Heart right ventricle (tissue), 16 donors: ENCODE results near the gene MAP3K4. TPM values are rescaled to one million over a fixed set of nuclear protein-coding genes. Genes with fewer than 3 reads are reported as not detected.

Source experiments
- ATAC-seq, 8 donors: fragments of 200-7000 bp; cut with Tn5 transposase; one replicate each; pipeline ENCODE4 v1.9.1; 2020; ENCODE audit warnings: mild to moderate bottlenecking in 8 of 8, moderate library complexity in 8 of 8, moderate number of reproducible peaks in 1 of 8
- DNase-seq, 2 donors: peaks; one replicate each; pipeline ENCODE4 v3.0.0-alpha.2; 2020
- H3K27ac ChIP-seq, 10 donors: fragments of 200-600 bp; sonication (generic) in 2 of 10; one replicate each; pipeline versions ENCODE4 v1.5.0 to v1.8.0; 2020 to 2022; ENCODE audit warnings: mild to moderate bottlenecking in 3 of 10
- H3K27me3 ChIP-seq, 7 donors: fragments of 200-600 bp; one replicate each; pipeline ENCODE4 v1.8.0; 2021 to 2022; ENCODE audit warnings: mild to moderate bottlenecking in 2 of 7
- H3K36me3 ChIP-seq, 9 donors: fragments of 200-600 bp; sonication (generic) in 1 of 9; one replicate each; pipeline versions ENCODE4 v1.5.0 to v1.8.0; 2020 to 2022; ENCODE audit warnings: mild to moderate bottlenecking in 2 of 9
- H3K4me1 ChIP-seq, 9 donors: fragments of 200-600 bp; sonication (generic) in 1 of 9; one replicate each; pipeline versions ENCODE4 v1.5.0 to v1.8.0; 2020 to 2022; ENCODE audit warnings: mild to moderate bottlenecking in 4 of 9
- H3K4me3 ChIP-seq, 10 donors: fragments of 200-600 bp; sonication (generic) in 2 of 10; one replicate each; pipeline versions ENCODE4 v1.5.0 to v1.8.0; 2020 to 2022; ENCODE audit warnings: mild to moderate bottlenecking in 7 of 10, moderate library complexity in 2 of 10
- H3K9me3 ChIP-seq, 11 donors: fragments of 200-600 bp in 10 of 11; sonication (generic) in 2 of 11; one replicate each; pipeline versions ENCODE4 v1.5.0 to v1.8.0; 2013 to 2022; ENCODE audit warnings: mild to moderate bottlenecking in 2 of 11, control low read depth in 1 of 11, moderate library complexity in 1 of 11
- CTCF ChIP-seq, 9 donors: fragments of 200-600 bp; sonication (generic) in 2 of 9; IDR thresholded peaks; one replicate each; pipeline versions ENCODE4 v1.5.0 to v1.8.0; 2021 to 2022; ENCODE audit warnings: antibody characterized with exemption in 9 of 9, mild to moderate bottlenecking in 5 of 9, moderate library complexity in 1 of 9
- WGBS, 2 donors: extraction: QIAGEN DNeasy Blood & Tissue Kit; methylation state at CpG; one replicate each; pipeline ENCODE4 v1.1.7; 2013; ENCODE audit warnings: inconsistent platforms in 1 of 2; 5-methylcytosine and 5-hydroxymethylcytosine counted together
- intact Hi-C, 10 donors: fragments of 100-400 bp; cut with DNase I; formaldehyde crosslinking; loops; one replicate each; pipeline versions ENCODE4 v1.11.1 to v1.14.2; 2022
- polyA plus RNA-seq, 2 donors: library from polyadenylated mRNA; stranded (reverse); fragments of 200-250 nt; gene quantifications; one replicate each; pipeline ENCODE4 v1.2.3, GENCODE V29; 2013
- total RNA-seq, 10 donors: library from RNA; stranded (reverse); fragmentation: NEBNext Ultra II Directional in 3 of 10; extraction: Animal tissue kit (Norgen Biotek cat#: 25700) in 3 of 10; gene quantifications; one replicate each; pipeline versions ENCODE4 v1.2.1 to v1.2.4, GENCODE V29; 2021 to 2023
- donor health status: Arrhythmogenic right ventricular cardiomyopathy.
- donor health status: ischemic (EF 13 %, LVEDD 7.1; RV severe dilation, severe dysfunction).
- donor health status: healthy with polysubstance abuse.
- donor health status: DM: no; HTN: yes; CAD: no.
- donor health status: DM: no; HTN: no; CAD: no.
- donor health status: ischemic (EF 25% LVEDD 6.9; RV normal size, moderate dysfunction).
- donor health status: ischemic (EF 25% LVEDD 5.7; RV mildly dilated, moderate dysfunction).
- donor health status: healthy.
- donor health status: DM: yes; HTN: yes; CAD: no.
- donor health status: Ischemic cardiomyopathy.
- donor health status: ischemic (EF 35%, LVEDD 5.7; RV mildly dilated, moderate dysfunction).
- donor health status: nonischemic (EF 11% LVEDD 7.7; RV severe dilation, severe dysfunction).
- donor health status: DM: yes; HTN: yes; CAD: no.
- donor health status: PGD.
- donor health status: ischemic (EF 29% LVEDD 5.4; RV normal size, mild dysfunction).
- donor health status: nonischemic (EF 23%, LVEDD 6.1; RV moderate dilation, normal function).

Gene MAP3K4
- total and polyA plus RNA-seq, 12 donors: 10.5 to 50.2 (median 30.9) TPM

- intact Hi-C loops: no loop called here
- no peak for TF ChIP-seq CTCF (IDR thresholded peaks at IDR 0.05)
- peaks cover 0 to 57% (median 0%) of the 10 kb centered on the region in 9 donors for H3K36me3 ChIP-seq
- no peak overlapping the region for H3K4me3 ChIP-seq
- H3K9me3 ChIP-seq: peaks cover 0 to 16% (median 0%) of the 10 kb centered on the region in 11 donors
- DNase-seq: no peak
- no peaks in the 10 kb centered on the region for H3K27me3 ChIP-seq
- H3K4me1 ChIP-seq: peaks cover 0 to 17% (median 0%) of the 10 kb centered on the region in 9 donors
- ATAC-seq: no peak
- 96 to 98% methylated on average over 15 of the region's 15 CpGs for WGBS, 2 donors
- H3K27ac ChIP-seq: no peak overlapping the region
These were observed 169.6 kb downstream of the MAP3K4 start for GRCh38 chr6:161161121-161161520.

GRCh38 chr6:161161889-161162624 is 170.5 kb downstream of the MAP3K4 start:
- Histone ChIP-seq H3K4me1 (peaks cover 0 to 17% (median 0%) of the 10 kb centered on the region in 9 donors), H3K27ac (no peak overlapping the region), H3K9me3 (peaks cover 0 to 9% (median 0%) of the 10 kb centered on the region in 11 donors), H3K27me3 (no peaks in the 10 kb centered on the region), H3K4me3 (no peak overlapping the region), H3K36me3 (peaks cover 0 to 60% (median 0%) of the 10 kb centered on the region in 9 donors)
- WGBS, 2 donors: 94% methylated on average over 16 of the region's 16 CpGs
- intact Hi-C loops: no loop called here
- DNase-seq: no peak
- TF ChIP-seq CTCF (IDR thresholded peaks at IDR 0.05): no peak
- peak in 2 of 8 donors; percentile 24 to 28 for ATAC-seq

GRCh38 chr6:161162722-161163121 is 171.2 kb downstream of the MAP3K4 start:
- Histone ChIP-seq H3K4me3 (no peak overlapping the region), H3K27me3 (no peaks in the 10 kb centered on the region), H3K27ac (no peak overlapping the region), H3K36me3 (peaks cover 0 to 59% (median 0%) of the 10 kb centered on the region in 9 donors), H3K9me3 (peaks cover 0 to 4% (median 0%) of the 10 kb centered on the region in 11 donors), H3K4me1 (peaks cover 0 to 17% (median 0%) of the 10 kb centered on the region in 9 donors)
- DNase-seq (no peak), ATAC-seq (peak in 5 of 8 donors; percentile 22 to 58 (median 34))
- intact Hi-C loops: no loop called here
- WGBS, 2 donors: 65 to 74% methylated on average over 9 of the region's 9 CpGs
- TF ChIP-seq CTCF (IDR thresholded peaks at IDR 0.05): no peak

GRCh38 chr6:161163466-161164181 is 172.1 kb downstream of the MAP3K4 start:
- Histone ChIP-seq H3K27ac (no peak overlapping the region), H3K27me3 (no peaks in the 10 kb centered on the region), H3K4me1 (peaks cover 0 to 17% (median 0%) of the 10 kb centered on the region in 9 donors), H3K9me3 (no peaks in the 10 kb centered on the region), H3K4me3 (no peak overlapping the region), H3K36me3 (peaks cover 0 to 54% (median 0%) of the 10 kb centered on the region in 9 donors)
- no peak for ATAC-seq
- DNase-seq: no peak
- intact Hi-C loops: loop anchor here in 1 of 10 donors (2.0 kb wide), 1 partner anchor 25 kb away; no protein-coding TSS in a partner anchor
- no peak for TF ChIP-seq CTCF (IDR thresholded peaks at IDR 0.05)
- 94 to 97% methylated on average over 13 of the region's 13 CpGs for WGBS, 2 donors
